ENCODE data around the gene DNLZ. TPM values are rescaled to one million over a fixed set of nuclear protein-coding genes. Genes with fewer than 3 reads are reported as not detected.

DNLZ gene
- total RNA-seq, 1 donor from 2014 or later, result 15.5 TPM

GRCh38 chr9:136318111-136318775 lies 45.3 kb downstream of the DNLZ start:
- DNase-seq (no peak), ATAC-seq (no peak)
- Histone ChIP-seq H3K27ac (no peak overlapping the region), H3K4me1 (no peaks in the 10 kb centered on the region), H3K9me3 (no peaks in the 10 kb centered on the region), H3K27me3 (no peaks in the 10 kb centered on the region), H3K4me3 (no peak overlapping the region), H3K36me3 (no peaks in the 10 kb centered on the region)
- intact Hi-C loops (cut with DNase I), result no loop called here
- TF ChIP-seq, protein P1, sequence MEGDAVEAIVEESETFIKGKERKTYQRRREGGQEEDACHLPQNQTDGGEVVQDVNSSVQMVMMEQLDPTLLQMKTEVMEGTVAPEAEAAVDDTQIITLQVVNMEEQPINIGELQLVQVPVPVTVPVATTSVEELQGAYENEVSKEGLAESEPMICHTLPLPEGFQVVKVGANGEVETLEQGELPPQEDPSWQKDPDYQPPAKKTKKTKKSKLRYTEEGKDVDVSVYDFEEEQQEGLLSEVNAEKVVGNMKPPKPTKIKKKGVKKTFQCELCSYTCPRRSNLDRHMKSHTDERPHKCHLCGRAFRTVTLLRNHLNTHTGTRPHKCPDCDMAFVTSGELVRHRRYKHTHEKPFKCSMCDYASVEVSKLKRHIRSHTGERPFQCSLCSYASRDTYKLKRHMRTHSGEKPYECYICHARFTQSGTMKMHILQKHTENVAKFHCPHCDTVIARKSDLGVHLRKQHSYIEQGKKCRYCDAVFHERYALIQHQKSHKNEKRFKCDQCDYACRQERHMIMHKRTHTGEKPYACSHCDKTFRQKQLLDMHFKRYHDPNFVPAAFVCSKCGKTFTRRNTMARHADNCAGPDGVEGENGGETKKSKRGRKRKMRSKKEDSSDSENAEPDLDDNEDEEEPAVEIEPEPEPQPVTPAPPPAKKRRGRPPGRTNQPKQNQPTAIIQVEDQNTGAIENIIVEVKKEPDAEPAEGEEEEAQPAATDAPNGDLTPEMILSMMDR (IDR thresholded peaks at IDR 0.05), result no peak

- intact Hi-C loops (cut with DNase I), result no loop called here
- DNase-seq, result no peak
- H3K36me3 ChIP-seq, result no peaks in the 10 kb centered on the region
- H3K4me3 ChIP-seq, result no peak overlapping the region
- no peaks in the 10 kb centered on the region for H3K9me3 ChIP-seq
- H3K4me1 ChIP-seq, result no peaks in the 10 kb centered on the region
- H3K27ac ChIP-seq, result no peak overlapping the region
- no peaks in the 10 kb centered on the region for H3K27me3 ChIP-seq
- no peak for ATAC-seq
- TF ChIP-seq, protein P1 (IDR thresholded peaks at IDR 0.05), result no peak
Measured at GRCh38 chr9:136317695-136318094, 45.8 kb downstream of the DNLZ start.

DNA sequence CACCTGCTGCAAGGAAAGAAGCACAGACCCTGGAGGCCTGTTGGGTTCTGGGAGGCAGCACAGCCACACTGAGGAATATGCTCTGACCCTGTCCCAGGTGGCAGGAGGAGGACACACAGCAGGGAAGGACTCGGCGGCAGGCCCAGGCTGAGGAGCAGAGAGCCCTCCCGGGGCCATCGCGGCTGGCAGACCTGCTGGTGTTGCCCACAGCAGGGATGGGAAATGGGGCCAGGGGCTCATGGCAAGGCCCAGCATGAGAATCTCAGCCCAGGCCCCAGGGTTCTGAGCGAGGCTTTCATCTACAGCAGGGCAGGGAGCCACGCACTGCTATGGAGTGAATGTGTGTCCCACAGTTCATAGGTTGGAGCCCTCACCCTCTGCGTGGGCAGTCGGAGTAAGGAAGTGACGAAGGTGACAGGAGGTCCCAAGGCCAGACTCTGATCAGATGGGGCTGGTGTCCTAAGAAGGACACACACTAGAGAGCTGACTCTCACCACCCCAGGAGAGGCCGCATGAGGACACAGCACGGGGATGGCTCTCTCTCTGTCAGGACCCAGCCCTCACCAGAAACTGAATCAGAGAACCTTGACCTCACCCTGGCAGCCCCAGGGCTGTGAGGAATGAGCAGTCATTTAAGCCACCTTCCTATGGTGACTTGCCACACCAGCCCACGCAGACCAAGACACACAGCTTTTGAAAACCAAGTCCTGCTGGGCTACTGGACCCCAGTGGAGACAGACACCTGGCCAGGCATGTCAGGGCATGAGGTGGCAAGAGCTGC lies 46.5 kb downstream of the DNLZ start:
- Histone ChIP-seq H3K36me3 (no peaks in the 10 kb centered on the region), H3K27ac (no peak overlapping the region), H3K4me1 (no peaks in the 10 kb centered on the region), H3K9me3 (no peaks in the 10 kb centered on the region), H3K4me3 (no peak overlapping the region), H3K27me3 (no peaks in the 10 kb centered on the region)
- ATAC-seq (no peak), DNase-seq (no peak)
- intact Hi-C loops (cut with DNase I), result no loop called here
- TF ChIP-seq, protein P1 (IDR thresholded peaks at IDR 0.05), result no peak

DNA sequence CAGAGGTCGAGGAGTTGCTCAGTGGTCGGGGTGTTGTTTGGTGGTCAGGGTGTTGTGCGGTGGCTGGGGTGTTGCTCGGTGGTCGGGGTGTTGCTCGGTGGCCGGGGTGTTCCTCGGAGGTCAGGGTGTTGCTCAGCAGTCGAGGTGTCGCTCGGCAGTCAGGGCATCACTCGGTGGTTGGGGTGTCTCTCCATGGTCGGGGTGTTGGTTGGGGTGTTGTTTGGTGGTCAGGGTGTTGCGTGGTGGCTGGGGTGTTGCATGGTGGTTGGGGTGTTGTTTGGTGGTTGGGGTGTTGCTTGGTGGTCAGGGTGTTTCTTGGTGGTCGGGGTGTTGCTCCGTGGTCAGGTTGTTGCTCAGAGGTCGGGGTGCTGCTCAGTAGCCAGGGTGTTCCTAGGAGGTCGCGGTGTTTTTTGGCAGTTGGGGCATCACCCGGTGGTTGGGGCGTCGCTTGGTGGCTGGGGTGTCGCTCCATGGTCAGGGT lies 47.2 kb downstream of the DNLZ start:
- Histone ChIP-seq H3K27me3 (peaks cover 1% of the 10 kb centered on the region), H3K27ac (no peak overlapping the region), H3K4me1 (no peaks in the 10 kb centered on the region), H3K36me3 (no peaks in the 10 kb centered on the region), H3K9me3 (no peaks in the 10 kb centered on the region), H3K4me3 (no peak overlapping the region)
- ATAC-seq (no peak), DNase-seq (no peak)
- TF ChIP-seq, protein P1 (IDR thresholded peaks at IDR 0.05), result no peak
- intact Hi-C loops (cut with DNase I), result no loop called here

GRCh38 chr9:136314944-136315343 lies 48.6 kb downstream of the DNLZ start:
- intact Hi-C loops (cut with DNase I), result no loop called here
- H3K9me3 ChIP-seq, result no peaks in the 10 kb centered on the region
- H3K27ac ChIP-seq, result no peak overlapping the region
- H3K36me3 ChIP-seq, result no peaks in the 10 kb centered on the region
- no peak overlapping the region for H3K4me3 ChIP-seq
- DNase-seq (no peak), ATAC-seq (no peak)
- peaks cover 13% of the 10 kb centered on the region for H3K27me3 ChIP-seq
- no peaks in the 10 kb centered on the region for H3K4me1 ChIP-seq
- TF ChIP-seq, protein P1 (IDR thresholded peaks at IDR 0.05), result no peak
